K562 (cell line): Measurements from ENCODE around the gene DMBT1. TPM values are rescaled to one million over a fixed set of nuclear protein-coding genes. Genes with fewer than 3 reads are reported as not detected.

Source experiments
- ATAC-seq: fragments of 200-7000 bp; cut with Tn5 transposase; 3 replicates; pipeline ENCODE4 v1.9.1; 2020; ENCODE audit warnings: moderate library complexity
- BruUV-seq: library from RNA; stranded (reverse); fragments of 400-500 nt; replicated peaks from 2 replicates; lab custom pipeline; 2021; lab: Mats Ljungman, UMichigan
- CTCF ChIA-PET: fragments of 300-600 bp; formaldehyde crosslinking; extraction: SDS; loops from one replicate; lab custom pipeline; 2021; ENCODE audit warnings: low intra/inter-chr PET ratio; lab: Yijun Ruan, JAX
- POLR2A ChIA-PET: fragments of 300-600, 350-650 bp; sonication (Branson Sonifier 250); formaldehyde crosslinking; extraction: SDS; loops from one replicate; lab custom pipeline; 2021; ENCODE audit warnings: antibody characterized with exemption, inconsistent platforms; lab: Yijun Ruan, JAX
- DNase-seq, 4 experiments: peaks; one replicate each; pipeline versions ENCODE4 v3.0.0 to v3.0.0-alpha.2; 2011 to 2018; ENCODE audit warnings: low spot score in 3 of 4, mixed read lengths in 3 of 4; ENCODE audit errors: extremely low read depth in 1 of 4
- FAIRE-seq: peaks from 2 replicates; lab custom pipeline; 2011; peaks lifted over from hg19 to GRCh38; lab: Jason Lieb, UNC
- H2AFZ ChIP-seq: 2 replicates; pipeline ENCODE4 v1.6.0; 2011; ENCODE audit warnings: low read depth, low read length, control low read depth, inconsistent platforms
- H3K27ac ChIP-seq: fragments of 200-600 bp; 3 replicates; pipeline ENCODE4 v1.8.0; 2011; ENCODE audit warnings: low read depth, mild to moderate bottlenecking, control low read depth, inconsistent platforms, low read length, moderate library complexity, mixed read lengths; ENCODE audit errors: extremely low read depth
- H3K27me3 ChIP-seq, 2 experiments: fragments of 300-600 bp in 1 of 2; 2 replicates in 1 of 2; 3 replicates in 1 of 2; pipeline versions ENCODE4 v1.6.0 to v1.8.0; 2011; ENCODE audit warnings: inconsistent platforms in 2 of 2, low read length in 2 of 2, mild to moderate bottlenecking in 1 of 2, mixed read lengths in 1 of 2, moderate library complexity in 1 of 2; ENCODE audit not compliant: control insufficient read depth in 2 of 2, insufficient read depth in 2 of 2
- H3K36me3 ChIP-seq: fragments of 300-600 bp; 3 replicates; pipeline ENCODE4 v1.8.0; 2011; ENCODE audit warnings: mild to moderate bottlenecking, low read length, inconsistent platforms; ENCODE audit not compliant: control insufficient read depth, insufficient read depth
- H3K4me1 ChIP-seq, 2 experiments: fragments of 200-600 bp in 1 of 2; replicated peaks in 1 of 2; 2 replicates in 1 of 2; 3 replicates in 1 of 2; pipeline versions ENCODE4 v1.5.1 to v1.8.0; 2011; ENCODE audit warnings: inconsistent platforms in 2 of 2, low read length in 2 of 2, mild to moderate bottlenecking in 1 of 2, mixed read lengths in 1 of 2, moderate library complexity in 1 of 2; ENCODE audit not compliant: control insufficient read depth in 2 of 2, insufficient read depth in 2 of 2
- H3K4me2 ChIP-seq: 2 replicates; pipeline ENCODE4 v1.6.1; 2011; ENCODE audit warnings: low read length, control low read depth, inconsistent platforms, mixed read lengths; ENCODE audit not compliant: insufficient read depth
- H3K4me3 ChIP-seq: fragments of 200-600 bp; sonication (generic), shearing (Covaris generic); 2 replicates; pipeline ENCODE4 v1.5.1; 2016; ENCODE audit warnings: control low read depth, inconsistent platforms
- H3K79me2 ChIP-seq: fragments of 200-600 bp; 3 replicates; pipeline ENCODE4 v1.8.0; 2011; ENCODE audit warnings: low read length, inconsistent platforms; ENCODE audit not compliant: control insufficient read depth, insufficient read depth
- H3K9ac ChIP-seq, 2 experiments: 2 replicates each; pipeline versions ENCODE4 v1.6.0 to v1.6.1; 2011; ENCODE audit warnings: low read depth in 2 of 2, low read length in 2 of 2, control low read depth in 1 of 2, inconsistent platforms in 1 of 2, mild to moderate bottlenecking in 1 of 2, mixed read lengths in 1 of 2; ENCODE audit not compliant: insufficient read depth in 1 of 2
- H3K9me1 ChIP-seq: one replicate; pipeline ENCODE4 v1.6.0; 2011; ENCODE audit warnings: inconsistent platforms, mild to moderate bottlenecking, low read length, moderate library complexity; ENCODE audit not compliant: control insufficient read depth, insufficient read depth
- H3K9me3 ChIP-seq: replicated peaks from 2 replicates; pipeline ENCODE4 v1.5.1; 2011; ENCODE audit warnings: low read depth, low read length, inconsistent platforms; ENCODE audit not compliant: control insufficient read depth, insufficient read depth
- H4K20me1 ChIP-seq: replicated peaks from 2 replicates; pipeline ENCODE4 v1.6.1; 2011; ENCODE audit warnings: low read length, inconsistent platforms, mixed read lengths; ENCODE audit not compliant: control insufficient read depth, insufficient read depth
- CEBPB ChIP-seq: fragments of 450-650 bp; IDR thresholded peaks from 2 replicates; pipeline ENCODE4 v1.6.1; 2016; ENCODE audit warnings: missing genetic modification characterization, missing compliant biosample characterization
- CEBPG ChIP-seq, 3 experiments: fragments of 200-800 bp in 1 of 3; sonication (Bioruptor generic) in 1 of 3; sonication (generic) in 1 of 3; formaldehyde crosslinking in 1 of 3; IDR thresholded peaks in 2 of 3; conservative IDR thresholded peaks in 1 of 3; 2 replicates each; pipeline versions ENCODE4 v1.6.1 to v1.8.0; 2016 to 2022; ENCODE audit warnings: missing compliant biosample characterization in 2 of 3, missing genetic modification characterization in 2 of 3, mild to moderate bottlenecking in 1 of 3, missing genetic modification reagents in 1 of 3
- RBM22 ChIP-seq: fragments of 200-400 bp; formaldehyde crosslinking; IDR thresholded peaks from 2 replicates; pipeline ENCODE4 v1.6.1; 2018; ENCODE audit warnings: low read length, low read depth; ENCODE audit not compliant: poor library complexity, severe bottlenecking
- SRF ChIP-seq, 2 experiments: fragments of 250-450, 450-650 bp in 1 of 2; sonication (Bioruptor Pico) in 1 of 2; sonication (generic) in 1 of 2; formaldehyde crosslinking; IDR thresholded peaks; 2 replicates each; pipeline versions ENCODE4 v1.5.0 to v1.5.1; 2020 to 2022; ENCODE audit warnings: mild to moderate bottlenecking in 1 of 2, missing genetic modification reagents in 1 of 2
- SRSF3 ChIP-seq: fragments of 200-400 bp; formaldehyde crosslinking; IDR thresholded peaks from 2 replicates; pipeline ENCODE4 v1.6.1; 2016; ENCODE audit warnings: mild to moderate bottlenecking, low read length, moderate library complexity; ENCODE audit not compliant: insufficient read depth
- ZNF511 ChIP-seq: sonication (generic); formaldehyde crosslinking; IDR thresholded peaks from 2 replicates; pipeline ENCODE4 v1.8.0; 2022; ENCODE audit warnings: mild to moderate bottlenecking, missing genetic modification reagents
- ZNF644 ChIP-seq: fragments of 200-800 bp; sonication (Bioruptor generic); IDR thresholded peaks from 2 replicates; pipeline ENCODE4 v1.6.1; 2016; ENCODE audit warnings: low read depth, missing genetic modification characterization, missing compliant biosample characterization
- WGBS: fragments of 100-300 bp; shearing (Covaris generic); methylation state at CpG from one replicate; pipeline ENCODE4 v1.1.6; 2016; ENCODE audit warnings: low coverage, mixed read lengths; ENCODE audit not compliant: insufficient coverage; ENCODE audit errors: missing lambda C conversion rate; 5-methylcytosine and 5-hydroxymethylcytosine counted together
- in situ Hi-C: fragments of 300-500 bp; cut with MboI; formaldehyde crosslinking; loops from 4 replicates; pipeline ENCODE4 v1.15.0; 2018; ENCODE audit warnings: inconsistent platforms, mixed read lengths
- intact Hi-C: fragments of 100-400 bp; cut with micrococcal nuclease; formaldehyde crosslinking; loops from 2 replicates; pipeline ENCODE4 v1.14.2; 2022
- polyA plus RNA-seq, 8 experiments: library from polyadenylated mRNA; depleted of rRNA in 4 of 8; stranded (reverse) in 5 of 8; unstranded in 3 of 8; fragments of >200 nt; fragmentation: Nextera tagmentation in 2 of 8; fragmentation: Illumina TruSeq in 1 of 8; extraction: Ambion mirVana in 2 of 8; extraction: Trizol in 1 of 8; gene quantifications; 2 replicates each; pipeline versions ENCODE4 v1.2.1 to v1.2.3, GENCODE V29; 2011 to 2014; ENCODE audit warnings: inconsistent platforms in 1 of 8, missing spikeins in 1 of 8
- total RNA-seq, 7 experiments: library from RNA; depleted of rRNA in 6 of 7; stranded (reverse); fragments of >200 nt in 6 of 7; fragmentation: Illumina TruSeq in 2 of 7; extraction: Trizol in 2 of 7; gene quantifications; 2 replicates each; pipeline versions ENCODE4 v1.2.1 to v1.2.3, GENCODE V29; 2011 to 2021; ENCODE audit warnings: low replicate concordance in 1 of 7

Gene DMBT1
- total and polyA plus RNA-seq, 9 of the 15 experiments (the other 6 are each of a cell fraction or from before 2014, with no cell fraction given) = 0.01 to 0.07 TPM; not detected in 7

- FAIRE-seq = no peak
- WGBS = 0% methylated on average over 2 of the region's 3 CpGs
Observed at GRCh38 chr10:122671355-122671754, 110.8 kb downstream of the DMBT1 start.

GRCh38 chr10:122672655-122673054 is 112.1 kb downstream of the DMBT1 start:
- intact Hi-C loops (no loop called here), in situ Hi-C loops (no loop called here)
- Histone ChIP-seq H3K4me3 (no peak overlapping the region), H3K79me2 (no peaks in the 10 kb centered on the region), H3K27ac (no peak overlapping the region), H3K27me3 (peaks cover 0 to 4% of the 10 kb centered on the region in 2 experiments; a peak in 1 of 5 replicates), H4K20me1 (no peaks in the 10 kb centered on the region), H3K4me1 (no peaks in the 10 kb centered on the region), H3K36me3 (no peaks in the 10 kb centered on the region), H3K9me1 (no peaks in the 10 kb centered on the region), H3K9me3 (no peaks in the 10 kb centered on the region), H3K9ac (no peak overlapping the region), H3K4me2 (no peak overlapping the region), H2AFZ (no peak overlapping the region)
- no TSS peak for BruUV-seq
- DNase-seq (no peak), ATAC-seq (no peak), FAIRE-seq (no peak)
- WGBS = 7% methylated on average over 2 of the region's 4 CpGs
- CTCF ChIA-PET = no interaction called here
- POLR2A ChIA-PET = no interaction called here
- no peak for TF ChIP-seq ZNF644 (tag)
- TF ChIP-seq ZNF511 (CRISPR knock-in tag) = no peak

More at GRCh38 chr10:122671355-122671754, 110.8 kb downstream of the DMBT1 start:
- DNase-seq (no peak), ATAC-seq (no peak)
- TF ChIP-seq RBM22 = no peak
- no peak for TF ChIP-seq CEBPG (CRISPR knock-in tag; IDR thresholded peaks at IDR 0.05)
- TF ChIP-seq CEBPG (tag; conservative IDR thresholded peaks at IDR 0.05 in 1 of 2, IDR thresholded peaks at IDR 0.05 in 1 of 2) = peak in 1 of 2 experiments; percentile 23; a peak in 1 of 4 replicates
- TF ChIP-seq SRSF3 = no peak
- TF ChIP-seq CEBPB (tag) = peak; percentile 54
- no peak for TF ChIP-seq SRF (CRISPR knock-in tag; IDR thresholded peaks at IDR 0.05)
- H3K4me2 ChIP-seq = no peak overlapping the region
- H3K36me3 ChIP-seq = no peaks in the 10 kb centered on the region
- no peak overlapping the region for H3K9ac ChIP-seq
- no TSS peak for BruUV-seq
- no peaks in the 10 kb centered on the region for H4K20me1 ChIP-seq
- CTCF ChIA-PET = no interaction called here
- no peak overlapping the region for H3K4me3 ChIP-seq
- in situ Hi-C loops (no loop called here), intact Hi-C loops (no loop called here)
- H3K27ac ChIP-seq = no peak overlapping the region
- POLR2A ChIA-PET = no interaction called here
- no peaks in the 10 kb centered on the region for H3K79me2 ChIP-seq
- H3K9me3 ChIP-seq = no peaks in the 10 kb centered on the region
- H3K27me3 ChIP-seq = peaks cover 0 to 4% of the 10 kb centered on the region in 2 experiments; a peak in 1 of 5 replicates
- H3K9me1 ChIP-seq = no peaks in the 10 kb centered on the region
- no peak overlapping the region for H2AFZ ChIP-seq
- no peaks in the 10 kb centered on the region for H3K4me1 ChIP-seq
